Measurements from ENCODE around the gene WDR91.
"Not testable (repeated sequence)": the region's sequence is repeated elsewhere in the genome, so short reads cannot be mapped to it uniquely, and the experiment has no call there.

Gene WDR91

GRCh38 chr7:135174941-135175340 is 36.4 kb downstream of the WDR91 start:
- DNase-seq = no peak

- DNase-seq = not testable (repeated sequence)
Measured at GRCh38 chr7:135173916-135174315, 37.4 kb downstream of the WDR91 start.

GRCh38 chr7:135171581-135172291 is 39.6 kb downstream of the WDR91 start:
- DNase-seq = not testable (repeated sequence)

- DNase-seq = not testable (repeated sequence)
Measured at GRCh38 chr7:135170998-135171481, 40.3 kb downstream of the WDR91 start.

GRCh38 chr7:135170274-135170997 is 40.9 kb downstream of the WDR91 start, which contains the start of gene CYREN:
CYREN (minus strand) TSS chr7:135170707; CDS start chr7:135168922, 1,785 bp downstream.
- DNase-seq = peak; percentile 93 to 94

- peak in 1 of 2 experiments; percentile 21 for DNase-seq
Measured at GRCh38 chr7:135169964-135170273, 41.4 kb downstream of the WDR91 start.

GRCh38 chr7:135169141-135169963 is 42.0 kb downstream of the WDR91 start:
- peak; percentile 24 to 42 for DNase-seq

GRCh38 chr7:135168489-135169140 is 42.7 kb downstream of the WDR91 start:
- no peak for DNase-seq

- DNase-seq = no peak
Measured at GRCh38 chr7:135168001-135168400, 43.3 kb downstream of the WDR91 start.

- no peak for DNase-seq
Measured at GRCh38 chr7:135167365-135167917, 43.9 kb downstream of the WDR91 start.

- DNase-seq = no peak
Measured at GRCh38 chr7:135166338-135166990, 44.9 kb downstream of the WDR91 start.

- no peak for DNase-seq
Measured at GRCh38 chr7:135165862-135166261, 45.5 kb downstream of the WDR91 start.

GRCh38 chr7:135164357-135165061 is 46.8 kb downstream of the WDR91 start:
- no peak for DNase-seq

GRCh38 chr7:135162382-135163001 is 48.8 kb downstream of the WDR91 start:
- no peak for DNase-seq

- DNase-seq = no peak
Measured at GRCh38 chr7:135161669-135162068, 49.7 kb downstream of the WDR91 start.

- no peak for DNase-seq
Measured at GRCh38 chr7:135160858-135161653, 50.3 kb downstream of the WDR91 start.

GRCh38 chr7:135160098-135160857 is 51.0 kb downstream of the WDR91 start:
- DNase-seq = no peak

GRCh38 chr7:135159359-135160085 is 51.8 kb downstream of the WDR91 start:
- DNase-seq = no peak

Measured in SHP77 (cell line).